NB4 (cell line): Measurements from ENCODE around the gene FAR2.

ENCODE experiments used
- POLR2A ChIP-seq: IDR thresholded peaks from 2 replicates; pipeline ENCODE4 v1.6.1; 2011; ENCODE audit warnings: mild to moderate bottlenecking; ENCODE audit not compliant: insufficient read length; ENCODE audit errors: extremely low read depth
- TF ChIP-seq, protein P1 (sequence below): IDR thresholded peaks from one replicate; pipeline ENCODE4 v1.5.1; 2012; ENCODE audit warnings: low read depth, low read length

DNA sequence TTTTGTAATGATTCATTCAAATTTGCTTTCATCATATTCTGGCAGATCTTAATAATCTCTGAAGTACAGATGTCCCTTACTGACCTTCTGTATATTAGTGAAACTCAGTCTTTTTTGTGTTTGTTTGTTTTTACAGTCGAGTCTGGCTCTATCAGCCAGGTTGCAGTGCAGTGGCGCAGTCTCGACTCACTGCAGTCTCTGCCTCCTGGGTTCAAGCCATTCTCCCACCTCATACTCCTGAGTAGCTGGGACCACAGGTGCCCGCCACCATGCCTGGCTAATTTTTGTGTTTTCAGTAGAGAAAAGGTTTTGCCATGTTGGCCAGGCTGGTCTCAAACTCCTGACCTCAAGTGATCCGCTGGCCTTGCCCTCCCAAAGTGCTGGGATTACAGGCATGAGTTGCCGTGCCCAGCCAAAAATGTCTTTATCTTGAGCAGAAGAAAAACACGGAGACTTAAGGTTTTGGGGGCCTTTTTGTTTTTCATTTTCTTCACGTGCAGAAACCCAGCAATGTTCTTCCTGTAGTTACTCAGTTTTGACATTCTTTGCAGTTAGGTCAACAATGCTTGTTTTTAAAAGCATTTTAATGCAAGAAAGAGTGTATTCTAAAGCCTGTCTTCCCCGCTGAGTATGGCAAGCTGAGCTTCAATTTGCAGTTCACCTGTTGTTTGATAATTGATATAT lies 79.5 kb downstream of the FAR2 start:
- TF ChIP-seq, protein P1, sequence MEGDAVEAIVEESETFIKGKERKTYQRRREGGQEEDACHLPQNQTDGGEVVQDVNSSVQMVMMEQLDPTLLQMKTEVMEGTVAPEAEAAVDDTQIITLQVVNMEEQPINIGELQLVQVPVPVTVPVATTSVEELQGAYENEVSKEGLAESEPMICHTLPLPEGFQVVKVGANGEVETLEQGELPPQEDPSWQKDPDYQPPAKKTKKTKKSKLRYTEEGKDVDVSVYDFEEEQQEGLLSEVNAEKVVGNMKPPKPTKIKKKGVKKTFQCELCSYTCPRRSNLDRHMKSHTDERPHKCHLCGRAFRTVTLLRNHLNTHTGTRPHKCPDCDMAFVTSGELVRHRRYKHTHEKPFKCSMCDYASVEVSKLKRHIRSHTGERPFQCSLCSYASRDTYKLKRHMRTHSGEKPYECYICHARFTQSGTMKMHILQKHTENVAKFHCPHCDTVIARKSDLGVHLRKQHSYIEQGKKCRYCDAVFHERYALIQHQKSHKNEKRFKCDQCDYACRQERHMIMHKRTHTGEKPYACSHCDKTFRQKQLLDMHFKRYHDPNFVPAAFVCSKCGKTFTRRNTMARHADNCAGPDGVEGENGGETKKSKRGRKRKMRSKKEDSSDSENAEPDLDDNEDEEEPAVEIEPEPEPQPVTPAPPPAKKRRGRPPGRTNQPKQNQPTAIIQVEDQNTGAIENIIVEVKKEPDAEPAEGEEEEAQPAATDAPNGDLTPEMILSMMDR = no peak
- no peak for TF ChIP-seq POLR2A
